ENCODE results near the gene MICALL2.

Gene MICALL2

GRCh38 chr7:1388021-1388702, 71.1 kb downstream of the MICALL2 start:
- no peak overlapping the region for H3K4me2 ChIP-seq (ENCODE audit: low read depth, low read length, poor library complexity, severe bottlenecking)
- no peaks in the 10 kb centered on the region for H4K20me1 ChIP-seq (ENCODE audit: insufficient read depth, low read length, poor library complexity, severe bottlenecking)
- no peak for TF ChIP-seq CTCF (conservative IDR thresholded peaks at IDR 0.05; ENCODE audit: low read length)
- no peak for TF ChIP-seq EZH2phosphoT487 (IDR thresholded peaks at IDR 0.05; ENCODE audit: borderline replicate concordance)
- no peaks in the 10 kb centered on the region for H3K27me3 ChIP-seq (ENCODE audit: insufficient read depth, low read length, poor library complexity, severe bottlenecking)
- no peaks in the 10 kb centered on the region for H3K36me3 ChIP-seq (ENCODE audit: insufficient read depth, low read length)
- H3K4me3 ChIP-seq (ENCODE audit: low read length, poor library complexity, severe bottlenecking), result no peak overlapping the region
- H3K4me1 ChIP-seq (ENCODE audit: insufficient read depth, low read length, poor library complexity, severe bottlenecking), result no peaks in the 10 kb centered on the region
- H2AFZ ChIP-seq (ENCODE audit: low read length), result no peak overlapping the region
- H3K9me2 ChIP-seq (replicated peaks; ENCODE audit: low read depth, low read length), result no peaks in the 10 kb centered on the region
- H3K79me2 ChIP-seq (ENCODE audit: insufficient read depth, low read length), result no peaks in the 10 kb centered on the region
- H3K9ac ChIP-seq (ENCODE audit: low read depth, low read length, poor library complexity, severe bottlenecking), result no peak overlapping the region
- no peaks in the 10 kb centered on the region for H3K9me3 ChIP-seq (ENCODE audit: insufficient read depth, low read depth, low read length)
- H3F3A ChIP-seq (ENCODE audit: low read depth), result no peaks in the 10 kb centered on the region

- Histone ChIP-seq H3K27me3 (ENCODE audit: insufficient read depth, low read length, poor library complexity, severe bottlenecking) (no peaks in the 10 kb centered on the region), H4K20me1 (ENCODE audit: insufficient read depth, low read length, poor library complexity, severe bottlenecking) (no peaks in the 10 kb centered on the region), H3K9me2 (replicated peaks; ENCODE audit: low read depth, low read length) (no peaks in the 10 kb centered on the region), H3K9ac (ENCODE audit: low read depth, low read length, poor library complexity, severe bottlenecking) (no peak overlapping the region), H3K4me1 (ENCODE audit: insufficient read depth, low read length, poor library complexity, severe bottlenecking) (no peaks in the 10 kb centered on the region), H3K4me2 (ENCODE audit: low read depth, low read length, poor library complexity, severe bottlenecking) (no peak overlapping the region), H3K36me3 (ENCODE audit: insufficient read depth, low read length) (no peaks in the 10 kb centered on the region), H3K9me3 (ENCODE audit: insufficient read depth, low read depth, low read length) (no peaks in the 10 kb centered on the region), H3K4me3 (ENCODE audit: low read length, poor library complexity, severe bottlenecking) (no peak overlapping the region), H2AFZ (ENCODE audit: low read length) (no peak overlapping the region), H3F3A (ENCODE audit: low read depth) (no peaks in the 10 kb centered on the region), H3K79me2 (ENCODE audit: insufficient read depth, low read length) (no peaks in the 10 kb centered on the region)
- TF ChIP-seq CTCF (conservative IDR thresholded peaks at IDR 0.05; ENCODE audit: low read length) (no peak), EZH2phosphoT487 (IDR thresholded peaks at IDR 0.05; ENCODE audit: borderline replicate concordance) (no peak)
These were observed 72.0 kb downstream of the MICALL2 start for GRCh38 chr7:1387261-1387660.

- Histone ChIP-seq H3K4me3 (ENCODE audit: low read length, poor library complexity, severe bottlenecking) (no peak overlapping the region), H3F3A (ENCODE audit: low read depth) (no peaks in the 10 kb centered on the region), H4K20me1 (ENCODE audit: insufficient read depth, low read length, poor library complexity, severe bottlenecking) (no peaks in the 10 kb centered on the region), H3K79me2 (ENCODE audit: insufficient read depth, low read length) (no peaks in the 10 kb centered on the region), H3K4me2 (ENCODE audit: low read depth, low read length, poor library complexity, severe bottlenecking) (no peak overlapping the region), H2AFZ (ENCODE audit: low read length) (no peak overlapping the region), H3K27me3 (ENCODE audit: insufficient read depth, low read length, poor library complexity, severe bottlenecking) (no peaks in the 10 kb centered on the region), H3K4me1 (ENCODE audit: insufficient read depth, low read length, poor library complexity, severe bottlenecking) (no peaks in the 10 kb centered on the region), H3K36me3 (ENCODE audit: insufficient read depth, low read length) (no peaks in the 10 kb centered on the region), H3K9me3 (ENCODE audit: insufficient read depth, low read depth, low read length) (no peaks in the 10 kb centered on the region), H3K9me2 (replicated peaks; ENCODE audit: low read depth, low read length) (no peaks in the 10 kb centered on the region), H3K9ac (ENCODE audit: low read depth, low read length, poor library complexity, severe bottlenecking) (no peak overlapping the region)
- TF ChIP-seq EZH2phosphoT487 (IDR thresholded peaks at IDR 0.05; ENCODE audit: borderline replicate concordance), result no peak
- TF ChIP-seq CTCF (conservative IDR thresholded peaks at IDR 0.05; ENCODE audit: low read length), result no peak
These were observed 72.5 kb downstream of the MICALL2 start for GRCh38 chr7:1386623-1387220.
